ENCODE results near the gene CLASP1.

CLASP1 gene

DNA sequence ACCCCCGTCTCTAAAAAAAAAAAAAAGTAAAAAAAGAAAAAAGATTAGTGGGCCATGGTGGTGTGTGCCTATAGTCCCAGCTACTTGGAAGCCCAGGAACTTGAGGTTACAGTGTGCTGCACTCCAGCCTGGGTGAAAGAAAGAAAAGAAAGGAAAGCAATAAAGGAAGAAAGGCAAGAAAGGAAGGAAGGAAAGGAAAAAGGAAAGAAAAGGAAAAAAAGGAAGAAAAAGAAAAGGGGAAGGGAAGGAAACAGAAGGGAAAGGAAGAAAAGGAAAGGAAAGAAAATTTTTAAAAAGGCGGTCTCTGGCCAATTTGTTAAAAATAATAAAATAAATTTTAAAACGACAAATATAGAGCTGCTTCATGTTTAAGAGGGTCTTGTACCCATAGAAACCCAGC lies 192.9 kb downstream of the CLASP1 start (continued):
- TF ChIP-seq, protein P1, sequence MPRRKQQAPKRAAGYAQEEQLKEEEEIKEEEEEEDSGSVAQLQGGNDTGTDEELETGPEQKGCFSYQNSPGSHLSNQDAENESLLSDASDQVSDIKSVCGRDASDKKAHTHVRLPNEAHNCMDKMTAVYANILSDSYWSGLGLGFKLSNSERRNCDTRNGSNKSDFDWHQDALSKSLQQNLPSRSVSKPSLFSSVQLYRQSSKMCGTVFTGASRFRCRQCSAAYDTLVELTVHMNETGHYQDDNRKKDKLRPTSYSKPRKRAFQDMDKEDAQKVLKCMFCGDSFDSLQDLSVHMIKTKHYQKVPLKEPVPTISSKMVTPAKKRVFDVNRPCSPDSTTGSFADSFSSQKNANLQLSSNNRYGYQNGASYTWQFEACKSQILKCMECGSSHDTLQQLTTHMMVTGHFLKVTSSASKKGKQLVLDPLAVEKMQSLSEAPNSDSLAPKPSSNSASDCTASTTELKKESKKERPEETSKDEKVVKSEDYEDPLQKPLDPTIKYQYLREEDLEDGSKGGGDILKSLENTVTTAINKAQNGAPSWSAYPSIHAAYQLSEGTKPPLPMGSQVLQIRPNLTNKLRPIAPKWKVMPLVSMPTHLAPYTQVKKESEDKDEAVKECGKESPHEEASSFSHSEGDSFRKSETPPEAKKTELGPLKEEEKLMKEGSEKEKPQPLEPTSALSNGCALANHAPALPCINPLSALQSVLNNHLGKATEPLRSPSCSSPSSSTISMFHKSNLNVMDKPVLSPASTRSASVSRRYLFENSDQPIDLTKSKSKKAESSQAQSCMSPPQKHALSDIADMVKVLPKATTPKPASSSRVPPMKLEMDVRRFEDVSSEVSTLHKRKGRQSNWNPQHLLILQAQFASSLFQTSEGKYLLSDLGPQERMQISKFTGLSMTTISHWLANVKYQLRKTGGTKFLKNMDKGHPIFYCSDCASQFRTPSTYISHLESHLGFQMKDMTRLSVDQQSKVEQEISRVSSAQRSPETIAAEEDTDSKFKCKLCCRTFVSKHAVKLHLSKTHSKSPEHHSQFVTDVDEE (CRISPR knock-in tag; IDR thresholded peaks at IDR 0.05): no peak
- TF ChIP-seq GLIS3 (CRISPR knock-in tag; IDR thresholded peaks at IDR 0.05): no peak
- TF ChIP-seq TCF4 (CRISPR knock-in tag; IDR thresholded peaks at IDR 0.05; ENCODE audit: borderline replicate concordance): no peak
- no peak for TF ChIP-seq ZNF565 (CRISPR knock-in tag; conservative IDR thresholded peaks at IDR 0.05; ENCODE audit: low read depth)
- TF ChIP-seq, protein P2, sequence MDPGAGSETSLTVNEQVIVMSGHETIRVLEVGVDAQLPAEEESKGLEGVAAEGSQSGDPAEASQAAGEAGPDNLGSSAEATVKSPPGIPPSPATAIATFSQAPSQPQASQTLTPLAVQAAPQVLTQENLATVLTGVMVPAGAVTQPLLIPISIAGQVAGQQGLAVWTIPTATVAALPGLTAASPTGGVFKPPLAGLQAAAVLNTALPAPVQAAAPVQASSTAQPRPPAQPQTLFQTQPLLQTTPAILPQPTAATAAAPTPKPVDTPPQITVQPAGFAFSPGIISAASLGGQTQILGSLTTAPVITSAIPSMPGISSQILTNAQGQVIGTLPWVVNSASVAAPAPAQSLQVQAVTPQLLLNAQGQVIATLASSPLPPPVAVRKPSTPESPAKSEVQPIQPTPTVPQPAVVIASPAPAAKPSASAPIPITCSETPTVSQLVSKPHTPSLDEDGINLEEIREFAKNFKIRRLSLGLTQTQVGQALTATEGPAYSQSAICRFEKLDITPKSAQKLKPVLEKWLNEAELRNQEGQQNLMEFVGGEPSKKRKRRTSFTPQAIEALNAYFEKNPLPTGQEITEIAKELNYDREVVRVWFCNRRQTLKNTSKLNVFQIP (CRISPR knock-in tag; IDR thresholded peaks at IDR 0.05; ENCODE audit: borderline replicate concordance, low read depth): no peak
- no peak for TF ChIP-seq BACH2 (CRISPR knock-in tag; IDR thresholded peaks at IDR 0.05; ENCODE audit: borderline replicate concordance)

DNA sequence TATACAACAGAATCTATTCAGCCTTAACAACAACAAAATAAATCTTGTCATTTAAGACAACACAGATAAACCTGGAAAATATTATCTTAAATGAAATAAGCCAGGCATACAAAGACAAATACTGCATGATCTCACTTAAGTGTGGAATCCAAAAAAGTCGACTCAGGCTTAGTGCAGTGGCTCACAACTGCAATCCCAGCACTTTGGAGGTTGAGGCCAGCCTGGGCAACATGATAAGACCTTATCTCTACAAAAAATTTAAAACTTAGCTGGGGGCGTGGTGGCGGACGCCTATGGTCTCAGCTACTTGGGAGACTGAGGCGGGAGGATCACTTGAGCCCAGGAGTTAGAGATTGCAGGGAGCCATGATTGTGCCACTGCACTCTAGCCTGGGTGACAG lies 193.8 kb downstream of the CLASP1 start:
- TF ChIP-seq TCF4 (CRISPR knock-in tag; IDR thresholded peaks at IDR 0.05; ENCODE audit: borderline replicate concordance) (no peak), BACH2 (CRISPR knock-in tag; IDR thresholded peaks at IDR 0.05; ENCODE audit: borderline replicate concordance) (no peak), ISL1 (CRISPR knock-in tag; IDR thresholded peaks at IDR 0.05) (no peak), CSDC2 (CRISPR knock-in tag; IDR thresholded peaks at IDR 0.05) (no peak), PPARA (CRISPR knock-in tag; IDR thresholded peaks at IDR 0.05; ENCODE audit: borderline replicate concordance) (no peak), RARB (CRISPR knock-in tag; IDR thresholded peaks at IDR 0.05) (no peak), ZC3H10 (CRISPR knock-in tag; IDR thresholded peaks at IDR 0.05) (no peak), ZFP3 (CRISPR knock-in tag; IDR thresholded peaks at IDR 0.05) (no peak)
- no peak for ATAC-seq

DNA sequence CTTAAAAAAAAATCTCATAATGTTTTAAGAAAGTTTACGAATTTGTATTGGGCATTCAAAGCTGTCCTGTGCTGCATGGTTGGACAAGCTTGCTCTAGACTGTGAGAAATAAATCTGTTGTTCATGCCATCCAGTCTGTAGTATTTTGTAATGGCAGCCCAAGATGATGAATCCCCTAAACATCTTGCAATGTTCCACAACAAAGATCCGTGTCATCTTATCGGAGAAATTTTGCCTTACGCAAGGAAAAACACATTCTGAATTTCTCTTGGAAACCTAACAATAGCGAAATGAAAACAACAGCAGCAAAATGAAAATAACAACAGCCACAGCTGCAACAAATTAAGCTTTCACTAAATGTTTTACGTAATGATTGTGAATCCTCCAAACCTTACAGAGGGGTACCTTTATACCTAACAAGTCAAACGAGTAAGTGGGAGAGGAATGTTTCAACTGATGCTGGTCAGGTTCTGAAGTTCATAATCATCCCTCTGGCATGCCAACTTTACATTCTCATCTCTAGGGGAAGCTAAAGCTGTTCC lies 194.6 kb downstream of the CLASP1 start:
- no peak for ATAC-seq
- TF ChIP-seq, protein P1 (CRISPR knock-in tag; IDR thresholded peaks at IDR 0.05): no peak
- TF ChIP-seq, protein P3, sequence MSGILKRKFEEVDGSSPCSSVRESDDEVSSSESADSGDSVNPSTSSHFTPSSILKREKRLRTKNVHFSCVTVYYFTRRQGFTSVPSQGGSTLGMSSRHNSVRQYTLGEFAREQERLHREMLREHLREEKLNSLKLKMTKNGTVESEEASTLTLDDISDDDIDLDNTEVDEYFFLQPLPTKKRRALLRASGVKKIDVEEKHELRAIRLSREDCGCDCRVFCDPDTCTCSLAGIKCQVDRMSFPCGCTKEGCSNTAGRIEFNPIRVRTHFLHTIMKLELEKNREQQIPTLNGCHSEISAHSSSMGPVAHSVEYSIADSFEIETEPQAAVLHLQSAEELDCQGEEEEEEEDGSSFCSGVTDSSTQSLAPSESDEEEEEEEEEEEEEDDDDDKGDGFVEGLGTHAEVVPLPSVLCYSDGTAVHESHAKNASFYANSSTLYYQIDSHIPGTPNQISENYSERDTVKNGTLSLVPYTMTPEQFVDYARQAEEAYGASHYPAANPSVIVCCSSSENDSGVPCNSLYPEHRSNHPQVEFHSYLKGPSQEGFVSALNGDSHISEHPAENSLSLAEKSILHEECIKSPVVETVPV (CRISPR knock-in tag; IDR thresholded peaks at IDR 0.05): no peak
- no peak for TF ChIP-seq GLIS3 (CRISPR knock-in tag; IDR thresholded peaks at IDR 0.05)
- no peak for TF ChIP-seq ZFP30 (CRISPR knock-in tag; IDR thresholded peaks at IDR 0.05)
- TF ChIP-seq ZFP3 (CRISPR knock-in tag; IDR thresholded peaks at IDR 0.05): no peak
- no peak for TF ChIP-seq ARNTL (CRISPR knock-in tag; IDR thresholded peaks at IDR 0.05; ENCODE audit: borderline replicate concordance, low read depth)
- no peak for TF ChIP-seq SNAI2 (CRISPR knock-in tag; IDR thresholded peaks at IDR 0.05)
- TF ChIP-seq OSR1 (CRISPR knock-in tag; IDR thresholded peaks at IDR 0.05): no peak
- TF ChIP-seq BACH2 (CRISPR knock-in tag; IDR thresholded peaks at IDR 0.05; ENCODE audit: borderline replicate concordance): no peak
- TF ChIP-seq CSDC2 (CRISPR knock-in tag; IDR thresholded peaks at IDR 0.05): no peak
- TF ChIP-seq, protein P4, sequence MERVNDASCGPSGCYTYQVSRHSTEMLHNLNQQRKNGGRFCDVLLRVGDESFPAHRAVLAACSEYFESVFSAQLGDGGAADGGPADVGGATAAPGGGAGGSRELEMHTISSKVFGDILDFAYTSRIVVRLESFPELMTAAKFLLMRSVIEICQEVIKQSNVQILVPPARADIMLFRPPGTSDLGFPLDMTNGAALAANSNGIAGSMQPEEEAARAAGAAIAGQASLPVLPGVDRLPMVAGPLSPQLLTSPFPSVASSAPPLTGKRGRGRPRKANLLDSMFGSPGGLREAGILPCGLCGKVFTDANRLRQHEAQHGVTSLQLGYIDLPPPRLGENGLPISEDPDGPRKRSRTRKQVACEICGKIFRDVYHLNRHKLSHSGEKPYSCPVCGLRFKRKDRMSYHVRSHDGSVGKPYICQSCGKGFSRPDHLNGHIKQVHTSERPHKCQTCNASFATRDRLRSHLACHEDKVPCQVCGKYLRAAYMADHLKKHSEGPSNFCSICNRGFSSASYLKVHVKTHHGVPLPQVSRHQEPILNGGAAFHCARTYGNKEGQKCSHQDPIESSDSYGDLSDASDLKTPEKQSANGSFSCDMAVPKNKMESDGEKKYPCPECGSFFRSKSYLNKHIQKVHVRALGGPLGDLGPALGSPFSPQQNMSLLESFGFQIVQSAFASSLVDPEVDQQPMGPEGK (CRISPR knock-in tag; IDR thresholded peaks at IDR 0.05; ENCODE audit: borderline replicate concordance): no peak
- TF ChIP-seq RARB (CRISPR knock-in tag; IDR thresholded peaks at IDR 0.05): no peak
- TF ChIP-seq ZNF565 (CRISPR knock-in tag; conservative IDR thresholded peaks at IDR 0.05; ENCODE audit: low read depth): no peak
- TF ChIP-seq ZNF8 (CRISPR knock-in tag; IDR thresholded peaks at IDR 0.05): no peak

Data from SK-N-SH treated with all-trans-retinoic acid at 6 μM for 48 hours (cell line).